Mononuclear cell (primary cell): ENCODE measurements around the gene QSOX2. TPM values are rescaled to one million over a fixed set of nuclear protein-coding genes. Genes with fewer than 3 reads are reported as not detected.
"Not testable (repeated sequence)": the region's sequence is repeated elsewhere in the genome, so short reads cannot be mapped to it uniquely, and the experiment has no call there.

Experiments used
- H3K27me3 ChIP-seq: 2 replicates; pipeline ENCODE4 v1.6.0; 2011; ENCODE audit warnings: low read length, control low read depth; ENCODE audit not compliant: insufficient read depth
- H3K4me1 ChIP-seq: 2 replicates; pipeline ENCODE4 v1.5.1; 2011; ENCODE audit warnings: mild to moderate bottlenecking, low read length, control low read depth; ENCODE audit not compliant: insufficient read depth
- H3K4me3 ChIP-seq: 2 replicates; pipeline ENCODE4 v1.5.1; 2011; ENCODE audit warnings: mild to moderate bottlenecking, low read length, moderate library complexity
- H3K9me3 ChIP-seq: 2 replicates; pipeline ENCODE4 v1.5.1; 2011; ENCODE audit warnings: low read depth, mild to moderate bottlenecking, control low read depth, low read length
- total RNA-seq: library from RNA; depleted of rRNA; stranded (reverse); fragments of >200 nt; gene quantifications from one replicate; pipeline ENCODE4 v1.2.3, GENCODE V29; 2012

The QSOX2 gene
- total RNA-seq, 1 donor, result 8.1 TPM

- no peak overlapping the region for H3K4me3 ChIP-seq
- H3K4me1 ChIP-seq, result peaks cover 83% of the 10 kb centered on the region
- no peaks in the 10 kb centered on the region for H3K9me3 ChIP-seq
- no peaks in the 10 kb centered on the region for H3K27me3 ChIP-seq
Observed at GRCh38 chr9:136242248-136242647, 3.4 kb downstream of the QSOX2 start.

- no peaks in the 10 kb centered on the region for H3K27me3 ChIP-seq
- peaks cover 83% of the 10 kb centered on the region for H3K4me1 ChIP-seq
Observed at GRCh38 chr9:136241542-136241941, 4.1 kb downstream of the QSOX2 start.

GRCh38 chr9:136240941-136241340 lies 4.7 kb downstream of the QSOX2 start:
- H3K9me3 ChIP-seq, result no peaks in the 10 kb centered on the region
- no peak overlapping the region for H3K4me3 ChIP-seq
- peaks cover 80% of the 10 kb centered on the region for H3K4me1 ChIP-seq
- H3K27me3 ChIP-seq, result no peaks in the 10 kb centered on the region

More at GRCh38 chr9:136241542-136241941, 4.1 kb downstream of the QSOX2 start:
- Histone ChIP-seq H3K4me3 (no peak overlapping the region), H3K9me3 (no peaks in the 10 kb centered on the region)

GRCh38 chr9:136239983-136240330 lies 5.7 kb downstream of the QSOX2 start:
- H3K9me3 ChIP-seq, result no peaks in the 10 kb centered on the region
- no peak overlapping the region for H3K4me3 ChIP-seq
- H3K4me1 ChIP-seq, result peaks cover 75% of the 10 kb centered on the region
- no peaks in the 10 kb centered on the region for H3K27me3 ChIP-seq

GRCh38 chr9:136239135-136239982 lies 6.3 kb downstream of the QSOX2 start:
- Histone ChIP-seq H3K4me1 (peaks cover 69% of the 10 kb centered on the region), H3K27me3 (no peaks in the 10 kb centered on the region), H3K9me3 (no peaks in the 10 kb centered on the region), H3K4me3 (no peak overlapping the region)

GRCh38 chr9:136238342-136238732 lies 7.3 kb downstream of the QSOX2 start:
- H3K9me3 ChIP-seq, result no peaks in the 10 kb centered on the region
- no peaks in the 10 kb centered on the region for H3K27me3 ChIP-seq
- no peak overlapping the region for H3K4me3 ChIP-seq
- H3K4me1 ChIP-seq, result peaks cover 60% of the 10 kb centered on the region

- Histone ChIP-seq H3K4me3 (no peak overlapping the region), H3K4me1 (peaks cover 60% of the 10 kb centered on the region), H3K9me3 (no peaks in the 10 kb centered on the region), H3K27me3 (no peaks in the 10 kb centered on the region)
Observed at GRCh38 chr9:136237486-136238341, 7.9 kb downstream of the QSOX2 start.

GRCh38 chr9:136236471-136237410 lies 8.9 kb downstream of the QSOX2 start:
- not testable (repeated sequence) for H3K9me3 ChIP-seq, H3K4me3 ChIP-seq, H3K27me3 ChIP-seq
- peaks cover 59% of the 10 kb centered on the region for H3K4me1 ChIP-seq

GRCh38 chr9:136235709-136236455 lies 9.7 kb downstream of the QSOX2 start:
- H3K4me1 ChIP-seq, result peaks cover 51% of the 10 kb centered on the region
- no peaks in the 10 kb centered on the region for H3K27me3 ChIP-seq
- H3K4me3 ChIP-seq, result no peak overlapping the region
- H3K9me3 ChIP-seq, result no peaks in the 10 kb centered on the region

- Histone ChIP-seq H3K4me1 (peaks cover 44% of the 10 kb centered on the region), H3K4me3 (no peak overlapping the region), H3K27me3 (no peaks in the 10 kb centered on the region), H3K9me3 (no peaks in the 10 kb centered on the region)
Observed at GRCh38 chr9:136235171-136235570, 10.4 kb downstream of the QSOX2 start.

- H3K9me3 ChIP-seq, result no peaks in the 10 kb centered on the region
- no peaks in the 10 kb centered on the region for H3K27me3 ChIP-seq
- H3K4me3 ChIP-seq, result no peak overlapping the region
- H3K4me1 ChIP-seq, result peaks cover 39% of the 10 kb centered on the region
Observed at GRCh38 chr9:136234597-136234996, 11.0 kb downstream of the QSOX2 start.

- H3K4me1 ChIP-seq, result peaks cover 32% of the 10 kb centered on the region
- H3K4me3 ChIP-seq, result no peak overlapping the region
- H3K9me3 ChIP-seq, result no peaks in the 10 kb centered on the region
- no peaks in the 10 kb centered on the region for H3K27me3 ChIP-seq
Observed at GRCh38 chr9:136233868-136234267, 11.7 kb downstream of the QSOX2 start.

- H3K9me3 ChIP-seq, result no peaks in the 10 kb centered on the region
- H3K4me1 ChIP-seq, result peaks cover 27% of the 10 kb centered on the region
- H3K27me3 ChIP-seq, result no peaks in the 10 kb centered on the region
- no peak overlapping the region for H3K4me3 ChIP-seq
Observed at GRCh38 chr9:136233411-136233810, 12.2 kb downstream of the QSOX2 start.

- no peaks in the 10 kb centered on the region for H3K9me3 ChIP-seq
- H3K4me1 ChIP-seq, result peaks cover 23% of the 10 kb centered on the region
- H3K4me3 ChIP-seq, result no peak overlapping the region
- no peaks in the 10 kb centered on the region for H3K27me3 ChIP-seq
Observed at GRCh38 chr9:136232969-136233368, 12.6 kb downstream of the QSOX2 start.
